Tibial nerve (tissue), 4 donors: ENCODE measurements around the gene CTNNA3. TPM values are rescaled to one million over a fixed set of nuclear protein-coding genes. Genes with fewer than 3 reads are reported as not detected.
A peak's percentile ranks its signal among the peaks of the same experiment; 100 is the strongest.

Experiments
- DNase-seq, 2 donors: peaks; one replicate each; pipeline ENCODE4 v3.0.0-alpha.2; 2019; ENCODE audit warnings: low spot score in 2 of 2
- H3K27ac ChIP-seq, 4 donors: fragments of 200-600 bp; sonication (generic) in 3 of 4; one replicate each; pipeline ENCODE4 v1.5.1; 2017 to 2019; ENCODE audit warnings: mild to moderate bottlenecking in 1 of 4
- H3K27me3 ChIP-seq, 2 donors: fragments of 200-600 bp; sonication (generic) in 1 of 2; one replicate each; pipeline versions ENCODE4 v1.5.1 to v1.6.0; 2017 to 2019
- H3K36me3 ChIP-seq, 3 donors: fragments of 200-600 bp; sonication (generic); one replicate each; pipeline ENCODE4 v1.5.1; 2018 to 2019
- H3K4me1 ChIP-seq, 4 donors: fragments of 200-600 bp; sonication (generic) in 3 of 4; one replicate each; pipeline ENCODE4 v1.5.1; 2017 to 2019
- H3K4me3 ChIP-seq, 4 donors: fragments of 200-600 bp; sonication (generic) in 3 of 4; one replicate each; pipeline ENCODE4 v1.5.1; 2017 to 2019; ENCODE audit warnings: mild to moderate bottlenecking in 1 of 4, moderate library complexity in 1 of 4
- H3K9me3 ChIP-seq, 4 donors: fragments of 200-600 bp; sonication (generic) in 3 of 4; one replicate each; pipeline ENCODE4 v1.5.1; 2017 to 2019
- CTCF ChIP-seq, 5 experiments: fragments of 200-600 bp in 3 of 5; fragments of 450-650 bp in 2 of 5; sonication (generic) in 3 of 5; IDR thresholded peaks; one replicate each; pipeline ENCODE4 v1.5.1; 2016 to 2019; ENCODE audit warnings: antibody characterized with exemption in 5 of 5, mild to moderate bottlenecking in 3 of 5, moderate library complexity in 2 of 5
- EP300 ChIP-seq, 2 donors: sonication (generic); formaldehyde crosslinking; IDR thresholded peaks; one replicate each; pipeline ENCODE4 v1.6.1; 2017; ENCODE audit warnings: antibody characterized with exemption in 2 of 2, mild to moderate bottlenecking in 1 of 2
- POLR2A ChIP-seq, 2 donors: fragments of 450-650 bp; IDR thresholded peaks; one replicate each; pipeline ENCODE4 v1.6.1; 2017; ENCODE audit warnings: antibody characterized with exemption in 2 of 2, mild to moderate bottlenecking in 2 of 2, moderate library complexity in 2 of 2
- WGBS, 2 donors: methylation state at CpG; one replicate each; pipeline ENCODE4 v1.1.5; 2018; 5-methylcytosine and 5-hydroxymethylcytosine counted together
- total RNA-seq, 4 donors: library from RNA; depleted of rRNA; stranded (reverse); fragments of >200 nt; gene quantifications; one replicate each; pipeline ENCODE4 v1.1.0, GENCODE V29; 2016

CTNNA3 gene
- total RNA-seq, 4 donors from 2014 or later = 15.9 to 36.1 (median 23.1) TPM

- WGBS, 2 donors = 32 to 34% methylated on average over 2 of the region's 2 CpGs
Measured at GRCh38 chr10:66958466-66958865, 737.5 kb downstream of the CTNNA3 start.

GRCh38 chr10:66951896-66952295, 744.1 kb downstream of the CTNNA3 start:
- DNase-seq = no peak
- H3K4me1 ChIP-seq = no peaks in the 10 kb centered on the region
- H3K27me3 ChIP-seq = no peaks in the 10 kb centered on the region
- no peaks in the 10 kb centered on the region for H3K9me3 ChIP-seq
- TF ChIP-seq EP300 (IDR thresholded peaks at IDR 0.05) (no peak), CTCF (IDR thresholded peaks at IDR 0.05) (no peak), POLR2A (IDR thresholded peaks at IDR 0.05) (no peak)
- no peak overlapping the region for H3K4me3 ChIP-seq
- WGBS, 2 donors = 42 to 44% methylated on average over 2 of the region's 2 CpGs
- no peaks in the 10 kb centered on the region for H3K36me3 ChIP-seq
- no peak overlapping the region for H3K27ac ChIP-seq

More at GRCh38 chr10:66958466-66958865, 737.5 kb downstream of the CTNNA3 start:
- H3K4me3 ChIP-seq = peak overlapping the region in 1 of 4 donors; percentile 4
- H3K9me3 ChIP-seq = no peaks in the 10 kb centered on the region
- H3K36me3 ChIP-seq = no peaks in the 10 kb centered on the region
- peaks cover 0 to 15% (median 0%) of the 10 kb centered on the region in 4 donors for H3K4me1 ChIP-seq
- no peak overlapping the region for H3K27ac ChIP-seq
- no peaks in the 10 kb centered on the region for H3K27me3 ChIP-seq
- DNase-seq = no peak
- no peak for TF ChIP-seq CTCF (IDR thresholded peaks at IDR 0.05)
- no peak for TF ChIP-seq EP300 (IDR thresholded peaks at IDR 0.05)
- TF ChIP-seq POLR2A (IDR thresholded peaks at IDR 0.05) = no peak

- no peak overlapping the region for H3K4me3 ChIP-seq
- TF ChIP-seq POLR2A (IDR thresholded peaks at IDR 0.05) = no peak
- TF ChIP-seq CTCF (IDR thresholded peaks at IDR 0.05) = no peak
- TF ChIP-seq EP300 (IDR thresholded peaks at IDR 0.05) = no peak
- H3K36me3 ChIP-seq = no peaks in the 10 kb centered on the region
- no peaks in the 10 kb centered on the region for H3K4me1 ChIP-seq
- no peaks in the 10 kb centered on the region for H3K27me3 ChIP-seq
- H3K27ac ChIP-seq = no peak overlapping the region
- H3K9me3 ChIP-seq = no peaks in the 10 kb centered on the region
- no peak for DNase-seq
- 92 to 95% methylated on average over 2 of the region's 2 CpGs for WGBS, 2 donors
Measured at GRCh38 chr10:66943590-66943989, 752.4 kb downstream of the CTNNA3 start.

GRCh38 chr10:66942407-66942806, 753.6 kb downstream of the CTNNA3 start:
- no peak overlapping the region for H3K4me3 ChIP-seq
- H3K4me1 ChIP-seq = no peaks in the 10 kb centered on the region
- no peaks in the 10 kb centered on the region for H3K27me3 ChIP-seq
- TF ChIP-seq POLR2A (IDR thresholded peaks at IDR 0.05) (no peak), CTCF (IDR thresholded peaks at IDR 0.05) (no peak), EP300 (IDR thresholded peaks at IDR 0.05) (no peak)
- no peaks in the 10 kb centered on the region for H3K9me3 ChIP-seq
- DNase-seq = no peak
- WGBS, 2 donors = 86 to 93% methylated on average over 1 of the region's 1 CpG
- no peak overlapping the region for H3K27ac ChIP-seq
- no peaks in the 10 kb centered on the region for H3K36me3 ChIP-seq

- Histone ChIP-seq H3K27ac (no peak overlapping the region), H3K9me3 (no peaks in the 10 kb centered on the region), H3K36me3 (no peaks in the 10 kb centered on the region), H3K27me3 (no peaks in the 10 kb centered on the region), H3K4me1 (no peaks in the 10 kb centered on the region), H3K4me3 (no peak overlapping the region)
- no peak for DNase-seq
- TF ChIP-seq EP300 (IDR thresholded peaks at IDR 0.05) (no peak), CTCF (IDR thresholded peaks at IDR 0.05) (no peak), POLR2A (IDR thresholded peaks at IDR 0.05) (no peak)
- WGBS, 2 donors = 45% methylated on average over 5 of the region's 5 CpGs
Measured at GRCh38 chr10:66941491-66941890, 754.5 kb downstream of the CTNNA3 start.
